ENCODE results near the gene HTR7.

- TF ChIP-seq EZH2 (IDR thresholded peaks at IDR 0.05) (no peak), POLR2AphosphoS5 (IDR thresholded peaks at IDR 0.05; ENCODE audit: borderline replicate concordance, low read depth, low read length) (no peak), FOXP2 (optimal IDR thresholded peaks at IDR 0.05; ENCODE audit: control extremely low read depth, extremely low read length, insufficient read depth) (no peak)
Observed at GRCh38 chr10:90769946-90770841, 87.6 kb downstream of the HTR7 start.

All from SK-N-MC (cell line).